ENCODE measurements around the gene SRSF4.
"Not testable (repeated sequence)": the region's sequence is repeated elsewhere in the genome, so short reads cannot be mapped to it uniquely, and the experiment has no call there.

The SRSF4 gene

DNA sequence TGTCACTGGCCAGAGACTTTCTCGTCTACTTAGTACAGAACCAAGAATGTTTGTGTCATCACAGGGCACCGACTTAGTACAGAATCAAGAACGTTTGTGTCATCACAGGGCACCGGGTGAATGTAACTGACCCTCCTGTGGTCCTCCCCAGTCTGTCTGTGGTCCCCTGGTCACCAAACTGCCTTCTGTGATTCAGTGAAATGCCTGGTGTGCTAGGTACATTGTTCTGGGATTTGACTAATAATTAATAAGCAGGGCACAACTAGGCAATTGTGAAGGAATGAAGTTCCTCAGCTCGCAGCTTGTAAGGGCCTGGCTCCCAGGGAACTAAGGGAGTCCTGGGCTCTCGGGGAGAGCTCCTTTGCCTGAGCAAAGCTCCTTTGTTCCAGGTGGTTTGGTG lies 41.8 kb upstream of the SRSF4 start:
- H3K27ac ChIP-seq (ENCODE audit: insufficient read depth in 1 of 2, low read depth in 1 of 2, low read length in 2 of 2, poor library complexity in 1 of 2, severe bottlenecking in 2 of 2), result no peak overlapping the region
- no peaks in the 10 kb centered on the region for H3K27me3 ChIP-seq (replicated peaks in 2 of 5; ENCODE audit: control insufficient read depth in 4 of 5, insufficient read depth in 5 of 5, low read length in 4 of 5)
- no peak overlapping the region for H3K4me3 ChIP-seq (ENCODE audit: control insufficient read depth in 1 of 7, extremely low read depth in 1 of 7, insufficient read depth in 4 of 7, low read depth in 2 of 7, low read length in 6 of 7)
- peaks cover 0 to 29% (median 13%) of the 10 kb centered on the region in 4 experiments for H3K36me3 ChIP-seq (ENCODE audit: control insufficient read depth in 4 of 4, insufficient read depth in 4 of 4, low read length in 3 of 4)
- no peaks in the 10 kb centered on the region for H3K4me1 ChIP-seq (ENCODE audit: control extremely low read depth in 1 of 4, control insufficient read depth in 4 of 4, insufficient read depth in 4 of 4, low read length in 3 of 4)
- CTCF ChIA-PET, result no interaction called here
- no peaks in the 10 kb centered on the region for H3K9me3 ChIP-seq (ENCODE audit: control extremely low read depth in 1 of 5, control insufficient read depth in 4 of 5, insufficient read depth in 2 of 5, low read depth in 1 of 5, low read length in 4 of 5)
- POLR2A ChIA-PET, result no interaction called here
- DNase-seq, result no peak
- 96% methylated on average over 6 of the region's 6 CpGs for WGBS (ENCODE audit: insufficient coverage)

- no peaks in the 10 kb centered on the region for H3K4me1 ChIP-seq (ENCODE audit: control extremely low read depth in 1 of 4, control insufficient read depth in 4 of 4, insufficient read depth in 4 of 4, low read length in 3 of 4)
- H3K9me3 ChIP-seq (ENCODE audit: control extremely low read depth in 1 of 5, control insufficient read depth in 4 of 5, insufficient read depth in 2 of 5, low read depth in 1 of 5, low read length in 4 of 5), result no peaks in the 10 kb centered on the region
- no peak overlapping the region for H3K4me3 ChIP-seq (ENCODE audit: control insufficient read depth in 1 of 7, extremely low read depth in 1 of 7, insufficient read depth in 4 of 7, low read depth in 2 of 7, low read length in 6 of 7)
- H3K36me3 ChIP-seq (ENCODE audit: control insufficient read depth in 4 of 4, insufficient read depth in 4 of 4, low read length in 3 of 4), result peaks cover 0 to 34% (median 13%) of the 10 kb centered on the region in 4 experiments
- no peaks in the 10 kb centered on the region for H3K27me3 ChIP-seq (replicated peaks in 2 of 5; ENCODE audit: control insufficient read depth in 4 of 5, insufficient read depth in 5 of 5, low read length in 4 of 5)
- ChIA-PET CTCF (no interaction called here), POLR2A (interaction anchor here (0.6 kb wide), 1 partner anchor 1920 kb away, joined by 3 read pairs; no protein-coding TSS in a partner anchor)
- 100% methylated on average over 1 of the region's 1 CpG for WGBS (ENCODE audit: insufficient coverage)
- H3K27ac ChIP-seq (ENCODE audit: insufficient read depth in 1 of 2, low read depth in 1 of 2, low read length in 2 of 2, poor library complexity in 1 of 2, severe bottlenecking in 2 of 2), result no peak overlapping the region
- no peak for DNase-seq
Measured at GRCh38 chr1:29222686-29223085, 41.0 kb upstream of the SRSF4 start.

DNA sequence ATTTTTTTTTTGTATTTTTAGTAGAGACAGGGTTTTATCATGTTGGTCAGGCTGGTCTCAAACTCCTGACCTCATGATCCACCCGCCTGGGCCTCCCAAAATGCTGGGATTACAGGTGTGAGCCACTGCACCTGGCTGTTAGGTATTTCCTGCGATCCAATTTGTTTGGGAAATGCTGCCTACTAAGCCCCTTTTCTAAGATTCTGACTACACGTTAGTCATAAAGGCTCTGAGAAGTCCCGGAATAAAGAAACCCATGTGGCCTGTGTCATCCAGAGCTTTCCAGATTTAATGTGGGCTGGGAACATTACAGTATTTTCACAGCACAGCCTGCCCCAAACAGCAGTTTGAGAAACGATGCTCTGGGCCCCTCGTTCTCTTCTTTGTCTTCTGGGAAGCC lies 40.6 kb upstream of the SRSF4 start:
- H3K4me3 ChIP-seq (ENCODE audit: control insufficient read depth in 1 of 7, extremely low read depth in 1 of 7, insufficient read depth in 4 of 7, low read depth in 2 of 7, low read length in 6 of 7); H3K9me3 ChIP-seq (ENCODE audit: control extremely low read depth in 1 of 5, control insufficient read depth in 4 of 5, insufficient read depth in 2 of 5, low read depth in 1 of 5, low read length in 4 of 5); H3K27me3 ChIP-seq (replicated peaks in 2 of 5; ENCODE audit: control insufficient read depth in 4 of 5, insufficient read depth in 5 of 5, low read length in 4 of 5); DNase-seq; H3K27ac ChIP-seq (ENCODE audit: insufficient read depth in 1 of 2, low read depth in 1 of 2, low read length in 2 of 2, poor library complexity in 1 of 2, severe bottlenecking in 2 of 2); H3K4me1 ChIP-seq (ENCODE audit: control extremely low read depth in 1 of 4, control insufficient read depth in 4 of 4, insufficient read depth in 4 of 4, low read length in 3 of 4): not testable (repeated sequence)
- ChIA-PET CTCF (interaction anchor here (1.1 kb wide), 1 partner anchor 8 kb away, joined by 5 read pairs; the partner anchor contains the start of gene MECR), POLR2A (interaction anchor here (0.6 kb wide), 1 partner anchor 1920 kb away, joined by 3 read pairs; no protein-coding TSS in a partner anchor)
- WGBS (ENCODE audit: insufficient coverage), result 100% methylated on average over 5 of the region's 6 CpGs
- H3K36me3 ChIP-seq (ENCODE audit: control insufficient read depth in 4 of 4, insufficient read depth in 4 of 4, low read length in 3 of 4), result peaks cover 0 to 37% (median 13%) of the 10 kb centered on the region in 4 experiments

DNA sequence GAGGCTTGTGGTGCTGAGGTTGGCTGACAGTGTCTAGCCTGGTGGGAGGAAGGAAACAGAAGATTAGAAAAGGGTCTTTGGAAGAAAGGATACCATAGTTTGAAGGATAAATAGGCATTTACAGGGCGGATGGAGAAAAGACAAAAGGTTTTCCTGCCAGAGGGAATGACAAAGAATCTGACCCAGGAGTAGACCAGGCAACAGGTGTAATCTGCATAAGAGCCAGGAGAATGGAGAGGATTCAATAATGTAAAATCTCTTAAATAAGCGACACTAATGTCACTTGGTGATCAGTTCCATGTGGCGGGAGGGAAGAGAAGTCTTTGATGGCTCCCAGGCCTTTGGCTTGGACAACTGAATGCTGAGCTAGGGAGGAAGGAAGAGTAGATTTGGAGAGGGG lies 39.6 kb upstream of the SRSF4 start:
- Histone ChIP-seq H3K27me3 (replicated peaks in 2 of 5; ENCODE audit: control insufficient read depth in 4 of 5, insufficient read depth in 5 of 5, low read length in 4 of 5) (no peaks in the 10 kb centered on the region), H3K9me3 (ENCODE audit: control extremely low read depth in 1 of 5, control insufficient read depth in 4 of 5, insufficient read depth in 2 of 5, low read depth in 1 of 5, low read length in 4 of 5) (no peaks in the 10 kb centered on the region), H3K27ac (ENCODE audit: insufficient read depth in 1 of 2, low read depth in 1 of 2, low read length in 2 of 2, poor library complexity in 1 of 2, severe bottlenecking in 2 of 2) (no peak overlapping the region), H3K4me1 (ENCODE audit: control extremely low read depth in 1 of 4, control insufficient read depth in 4 of 4, insufficient read depth in 4 of 4, low read length in 3 of 4) (no peaks in the 10 kb centered on the region), H3K4me3 (ENCODE audit: control insufficient read depth in 1 of 7, extremely low read depth in 1 of 7, insufficient read depth in 4 of 7, low read depth in 2 of 7, low read length in 6 of 7) (no peak overlapping the region), H3K36me3 (ENCODE audit: control insufficient read depth in 4 of 4, insufficient read depth in 4 of 4, low read length in 3 of 4) (peaks cover 0 to 40% (median 14%) of the 10 kb centered on the region in 4 experiments)
- ChIA-PET POLR2A (no interaction called here), CTCF (interaction anchor here (1.1 kb wide), 1 partner anchor 9 kb away, joined by 5 read pairs; the partner anchor contains the start of gene MECR)
- 100% methylated on average over 3 of the region's 3 CpGs for WGBS (ENCODE audit: insufficient coverage)
- no peak for DNase-seq

GRCh38 chr1:29218223-29218622 lies 36.5 kb upstream of the SRSF4 start:
- CTCF ChIA-PET, result interaction anchor here (0.6 kb wide), 1 partner anchor 16 kb away, joined by 3 read pairs; no protein-coding TSS in a partner anchor
- H3K36me3 ChIP-seq (ENCODE audit: control insufficient read depth in 4 of 4, insufficient read depth in 4 of 4, low read length in 3 of 4), result peaks cover 6 to 33% (median 20%) of the 10 kb centered on the region in 4 experiments

GRCh38 chr1:29217633-29218032 lies 35.9 kb upstream of the SRSF4 start:
- 100% methylated on average over 2 of the region's 2 CpGs for WGBS (ENCODE audit: insufficient coverage)
- H3K9me3 ChIP-seq (ENCODE audit: control extremely low read depth in 1 of 5, control insufficient read depth in 4 of 5, insufficient read depth in 2 of 5, low read depth in 1 of 5, low read length in 4 of 5), result no peaks in the 10 kb centered on the region
- no peaks in the 10 kb centered on the region for H3K4me1 ChIP-seq (ENCODE audit: control extremely low read depth in 1 of 4, control insufficient read depth in 4 of 4, insufficient read depth in 4 of 4, low read length in 3 of 4)
- peaks cover 6 to 34% (median 23%) of the 10 kb centered on the region in 4 experiments for H3K36me3 ChIP-seq (ENCODE audit: control insufficient read depth in 4 of 4, insufficient read depth in 4 of 4, low read length in 3 of 4)
- H3K4me3 ChIP-seq (ENCODE audit: control insufficient read depth in 1 of 7, extremely low read depth in 1 of 7, insufficient read depth in 4 of 7, low read depth in 2 of 7, low read length in 6 of 7), result no peak overlapping the region
- DNase-seq, result no peak
- H3K27ac ChIP-seq (ENCODE audit: insufficient read depth in 1 of 2, low read depth in 1 of 2, low read length in 2 of 2, poor library complexity in 1 of 2, severe bottlenecking in 2 of 2), result no peak overlapping the region
- no peaks in the 10 kb centered on the region for H3K27me3 ChIP-seq (replicated peaks in 2 of 5; ENCODE audit: control insufficient read depth in 4 of 5, insufficient read depth in 5 of 5, low read length in 4 of 5)
- CTCF ChIA-PET, result no interaction called here
- POLR2A ChIA-PET, result interaction anchor here (0.6 kb wide), 1 partner anchor 1544 kb away, joined by 3 read pairs; no protein-coding TSS in a partner anchor

More at GRCh38 chr1:29218223-29218622, 36.5 kb upstream of the SRSF4 start:
- POLR2A ChIA-PET, result no interaction called here
- Histone ChIP-seq H3K27ac (ENCODE audit: insufficient read depth in 1 of 2, low read depth in 1 of 2, low read length in 2 of 2, poor library complexity in 1 of 2, severe bottlenecking in 2 of 2) (no peak overlapping the region), H3K27me3 (replicated peaks in 2 of 5; ENCODE audit: control insufficient read depth in 4 of 5, insufficient read depth in 5 of 5, low read length in 4 of 5) (no peaks in the 10 kb centered on the region), H3K4me1 (ENCODE audit: control extremely low read depth in 1 of 4, control insufficient read depth in 4 of 4, insufficient read depth in 4 of 4, low read length in 3 of 4) (no peaks in the 10 kb centered on the region), H3K4me3 (ENCODE audit: control insufficient read depth in 1 of 7, extremely low read depth in 1 of 7, insufficient read depth in 4 of 7, low read depth in 2 of 7, low read length in 6 of 7) (no peak overlapping the region), H3K9me3 (ENCODE audit: control extremely low read depth in 1 of 5, control insufficient read depth in 4 of 5, insufficient read depth in 2 of 5, low read depth in 1 of 5, low read length in 4 of 5) (no peaks in the 10 kb centered on the region)
- WGBS (ENCODE audit: insufficient coverage), result 83% methylated on average over 2 of the region's 2 CpGs
- DNase-seq, result no peak

- Histone ChIP-seq H3K4me3 (ENCODE audit: control insufficient read depth in 1 of 7, extremely low read depth in 1 of 7, insufficient read depth in 4 of 7, low read depth in 2 of 7, low read length in 6 of 7) (no peak overlapping the region), H3K36me3 (ENCODE audit: control insufficient read depth in 4 of 4, insufficient read depth in 4 of 4, low read length in 3 of 4) (peaks cover 12 to 49% (median 30%) of the 10 kb centered on the region in 4 experiments), H3K27ac (ENCODE audit: insufficient read depth in 1 of 2, low read depth in 1 of 2, low read length in 2 of 2, poor library complexity in 1 of 2, severe bottlenecking in 2 of 2) (no peak overlapping the region), H3K9me3 (ENCODE audit: control extremely low read depth in 1 of 5, control insufficient read depth in 4 of 5, insufficient read depth in 2 of 5, low read depth in 1 of 5, low read length in 4 of 5) (no peaks in the 10 kb centered on the region), H3K4me1 (ENCODE audit: control extremely low read depth in 1 of 4, control insufficient read depth in 4 of 4, insufficient read depth in 4 of 4, low read length in 3 of 4) (peaks cover 2 to 7% (median 4%) of the 10 kb centered on the region in 4 experiments), H3K27me3 (replicated peaks in 2 of 5; ENCODE audit: control insufficient read depth in 4 of 5, insufficient read depth in 5 of 5, low read length in 4 of 5) (no peaks in the 10 kb centered on the region)
- ChIA-PET CTCF (no interaction called here), POLR2A (no interaction called here)
- 100% methylated on average over 2 of the region's 5 CpGs for WGBS (ENCODE audit: insufficient coverage)
- DNase-seq, result no peak
Measured at GRCh38 chr1:29213055-29213454, 31.4 kb upstream of the SRSF4 start.
